NT2/D1 (cell line): ENCODE measurements around the gene RTCB.

ENCODE experiments used
- SUZ12 ChIP-seq: IDR thresholded peaks from 2 replicates; pipeline ENCODE4 v1.6.1; 2011; ENCODE audit not compliant: insufficient read length, insufficient read depth; ENCODE audit errors: extremely low read depth
- YY1 ChIP-seq: IDR thresholded peaks from 2 replicates; pipeline ENCODE4 v1.6.1; 2011; ENCODE audit not compliant: insufficient read length, insufficient read depth

GRCh38 chr22:32444068-32444467 is 32.0 kb upstream of the RTCB start:
- TF ChIP-seq YY1 (no peak), SUZ12 (no peak)
